NB4 (cell line): ENCODE data around the gene STX1B.

ENCODE experiments used
- DNase-seq: peaks from one replicate; pipeline ENCODE4 v3.0.0; 2010; ENCODE audit warnings: low read depth
- H3K4me3 ChIP-seq: one replicate; pipeline ENCODE4 v1.5.1; 2011; ENCODE audit warnings: mild to moderate bottlenecking, low read depth, low read length, moderate library complexity
- MYC ChIP-seq: IDR thresholded peaks from 2 replicates; pipeline ENCODE4 v1.6.1; 2011; ENCODE audit warnings: low read depth, low read length
- POLR2A ChIP-seq: IDR thresholded peaks from 2 replicates; pipeline ENCODE4 v1.6.1; 2011; ENCODE audit warnings: mild to moderate bottlenecking; ENCODE audit not compliant: insufficient read length; ENCODE audit errors: extremely low read depth
- TF ChIP-seq, protein P1 (sequence below): IDR thresholded peaks from one replicate; pipeline ENCODE4 v1.5.1; 2012; ENCODE audit warnings: low read depth, low read length
- TF ChIP-seq, protein P2 (sequence below): IDR thresholded peaks from 2 replicates; pipeline ENCODE4 v1.6.1; 2011; ENCODE audit warnings: low read depth, low read length

Gene STX1B

GRCh38 chr16:30971298-30971697 lies 39.1 kb downstream of the STX1B start:
- H3K4me3 ChIP-seq = no peak overlapping the region
- DNase-seq = no peak
- TF ChIP-seq, protein P1, sequence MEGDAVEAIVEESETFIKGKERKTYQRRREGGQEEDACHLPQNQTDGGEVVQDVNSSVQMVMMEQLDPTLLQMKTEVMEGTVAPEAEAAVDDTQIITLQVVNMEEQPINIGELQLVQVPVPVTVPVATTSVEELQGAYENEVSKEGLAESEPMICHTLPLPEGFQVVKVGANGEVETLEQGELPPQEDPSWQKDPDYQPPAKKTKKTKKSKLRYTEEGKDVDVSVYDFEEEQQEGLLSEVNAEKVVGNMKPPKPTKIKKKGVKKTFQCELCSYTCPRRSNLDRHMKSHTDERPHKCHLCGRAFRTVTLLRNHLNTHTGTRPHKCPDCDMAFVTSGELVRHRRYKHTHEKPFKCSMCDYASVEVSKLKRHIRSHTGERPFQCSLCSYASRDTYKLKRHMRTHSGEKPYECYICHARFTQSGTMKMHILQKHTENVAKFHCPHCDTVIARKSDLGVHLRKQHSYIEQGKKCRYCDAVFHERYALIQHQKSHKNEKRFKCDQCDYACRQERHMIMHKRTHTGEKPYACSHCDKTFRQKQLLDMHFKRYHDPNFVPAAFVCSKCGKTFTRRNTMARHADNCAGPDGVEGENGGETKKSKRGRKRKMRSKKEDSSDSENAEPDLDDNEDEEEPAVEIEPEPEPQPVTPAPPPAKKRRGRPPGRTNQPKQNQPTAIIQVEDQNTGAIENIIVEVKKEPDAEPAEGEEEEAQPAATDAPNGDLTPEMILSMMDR = no peak
- TF ChIP-seq, protein P2, sequence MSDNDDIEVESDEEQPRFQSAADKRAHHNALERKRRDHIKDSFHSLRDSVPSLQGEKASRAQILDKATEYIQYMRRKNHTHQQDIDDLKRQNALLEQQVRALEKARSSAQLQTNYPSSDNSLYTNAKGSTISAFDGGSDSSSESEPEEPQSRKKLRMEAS = no peak
- TF ChIP-seq POLR2A (no peak), MYC (no peak)

- DNase-seq = no peak
- TF ChIP-seq MYC (no peak), POLR2A (no peak)
- TF ChIP-seq, protein P1 = no peak
- TF ChIP-seq, protein P2 = no peak
- H3K4me3 ChIP-seq = no peak overlapping the region
Observed at GRCh38 chr16:30969246-30969842, 41.1 kb downstream of the STX1B start.

GRCh38 chr16:30967795-30968194 lies 42.6 kb downstream of the STX1B start:
- TF ChIP-seq, protein P1 = no peak
- no peak for TF ChIP-seq POLR2A
- DNase-seq = no peak

DNA sequence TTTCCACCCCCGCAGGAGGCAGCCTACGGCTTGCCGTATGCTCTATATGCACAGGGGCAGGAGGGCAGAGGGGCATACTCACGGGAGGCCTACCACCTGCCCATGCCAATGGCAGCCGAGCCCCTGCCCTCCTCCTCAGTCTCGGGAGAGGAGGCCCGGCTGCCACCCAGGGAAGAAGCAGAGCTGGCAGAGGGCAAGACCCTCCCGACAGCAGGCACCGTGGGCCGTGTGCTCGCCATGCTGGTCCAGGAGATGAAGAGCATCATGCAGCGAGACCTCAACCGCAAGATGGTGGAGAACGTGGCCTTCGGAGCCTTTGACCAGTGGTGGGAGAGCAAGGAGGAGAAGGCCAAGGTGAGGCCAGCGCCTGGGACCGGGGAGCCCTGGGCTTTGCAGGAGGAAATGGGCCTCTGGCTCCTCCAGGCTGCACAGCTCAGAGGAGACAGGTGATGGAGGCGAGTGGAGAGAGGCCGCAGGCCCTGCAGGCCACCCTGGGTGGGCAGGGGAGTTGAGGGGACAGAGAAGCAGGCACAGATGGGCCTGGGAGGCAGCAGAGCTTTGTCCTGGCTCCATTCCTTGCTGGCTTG lies 44.3 kb downstream of the STX1B start:
- no peak for DNase-seq
- no peak overlapping the region for H3K4me3 ChIP-seq
- TF ChIP-seq, protein P2 = no peak
- TF ChIP-seq, protein P1 = no peak
- TF ChIP-seq POLR2A = no peak

More at GRCh38 chr16:30967795-30968194, 42.6 kb downstream of the STX1B start:
- H3K4me3 ChIP-seq = no peak overlapping the region

DNA sequence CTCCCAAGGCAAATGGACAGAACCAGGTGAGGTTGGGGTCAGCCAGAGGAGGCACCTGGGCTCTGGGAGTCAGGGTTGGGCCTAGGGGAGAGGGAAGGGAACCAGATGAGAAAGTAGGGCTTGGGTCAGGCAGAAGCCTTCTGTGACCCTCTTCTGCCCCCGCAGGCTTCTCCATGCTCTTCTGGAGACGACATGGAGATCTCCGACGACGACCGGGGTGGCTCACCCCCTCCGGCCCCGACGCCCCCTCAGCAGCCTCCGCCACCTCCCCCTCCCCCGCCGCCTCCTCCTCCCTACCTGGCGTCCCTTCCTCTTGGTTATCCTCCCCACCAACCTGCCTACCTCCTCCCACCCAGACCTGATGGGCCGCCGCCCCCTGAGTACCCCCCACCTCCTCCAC lies 45.0 kb downstream of the STX1B start:
- DNase-seq = no peak
- TF ChIP-seq, protein P2 = no peak
- TF ChIP-seq POLR2A = no peak
- TF ChIP-seq, protein P1 = no peak
- TF ChIP-seq MYC = no peak
- H3K4me3 ChIP-seq = no peak overlapping the region

- DNase-seq = no peak
- TF ChIP-seq, protein P2 = no peak
- TF ChIP-seq POLR2A (no peak), MYC (no peak)
- TF ChIP-seq, protein P1 = no peak
- no peak overlapping the region for H3K4me3 ChIP-seq
Observed at GRCh38 chr16:30964574-30965226, 45.7 kb downstream of the STX1B start.
